Stimulated activated naive CD8-positive, alpha-beta T cell treated with anti-CD3 and anti-CD28 coated beads, Interleukin-15, amount 100 ng/mL, for 72 hours (primary cell): ENCODE measurements around the gene NT5C1A.

Experiments used
- ATAC-seq: fragments of 150-1000 bp; cut with Tn5 transposase; 2 replicates; pipeline ENCODE4 v1.10.0; 2021; ENCODE audit warnings: mild to moderate bottlenecking, moderate library complexity
- DNase-seq, 2 donors: peaks; one replicate each; pipeline ENCODE4 v3.0.0; 2021 to 2022
- H3K27ac Mint-ChIP-seq, 2 donors: one replicate each; pipeline ENCODE4 v1.8.0; 2022; ENCODE audit warnings: mild to moderate bottlenecking in 2 of 2, mixed read lengths in 2 of 2, moderate library complexity in 2 of 2
- H3K27me3 Mint-ChIP-seq: one replicate; pipeline ENCODE4 v1.8.0; 2022; ENCODE audit warnings: mixed read lengths
- H3K4me1 Mint-ChIP-seq: one replicate; pipeline ENCODE4 v1.8.0; 2022; ENCODE audit warnings: mild to moderate bottlenecking, mixed read lengths
- H3K4me3 Mint-ChIP-seq, 2 donors: one replicate each; pipeline ENCODE4 v1.8.0; 2022; ENCODE audit warnings: mild to moderate bottlenecking in 2 of 2, mixed read lengths in 2 of 2, moderate library complexity in 1 of 2
- H3K9me3 Mint-ChIP-seq, 2 donors: one replicate each; pipeline ENCODE4 v1.8.0; 2022; ENCODE audit warnings: mixed read lengths in 2 of 2

NT5C1A gene

GRCh38 chr1:39679821-39680220 is 7.9 kb upstream of the NT5C1A start:
- no peak for ATAC-seq

DNA sequence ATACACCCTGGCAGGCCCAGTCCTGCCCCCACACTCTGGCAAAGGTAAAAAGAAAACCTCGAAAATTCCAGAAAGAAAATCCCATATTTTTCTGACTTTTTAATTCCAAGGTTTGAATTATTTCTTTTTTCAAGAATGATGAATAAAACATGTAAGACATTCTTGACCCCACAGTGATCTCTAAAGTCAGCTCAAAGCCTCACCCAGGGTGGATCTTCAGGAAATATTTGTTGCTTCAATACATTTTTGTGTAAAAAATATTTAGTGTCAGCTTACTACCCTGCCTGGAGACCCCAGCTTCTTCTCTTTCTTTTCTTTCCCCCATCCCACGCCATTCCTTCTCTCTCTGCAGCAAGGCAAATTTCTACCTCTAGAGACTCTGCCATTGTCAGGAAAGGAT is 7.0 kb upstream of the NT5C1A start:
- ATAC-seq (no peak), DNase-seq (no peak)
- H3K4me3 Mint-ChIP-seq, result no peak overlapping the region
- peaks cover 12% of the 10 kb centered on the region for H3K4me1 Mint-ChIP-seq
- H3K27me3 Mint-ChIP-seq, result peaks cover 14% of the 10 kb centered on the region
- H3K27ac Mint-ChIP-seq, result no peak overlapping the region
- H3K9me3 Mint-ChIP-seq, result no peaks in the 10 kb centered on the region

More at GRCh38 chr1:39679821-39680220, 7.9 kb upstream of the NT5C1A start:
- Mint-ChIP-seq H3K27ac (no peak overlapping the region), H3K4me3 (no peak overlapping the region), H3K4me1 (peaks cover 19% of the 10 kb centered on the region), H3K27me3 (peaks cover 14% of the 10 kb centered on the region), H3K9me3 (no peaks in the 10 kb centered on the region)
- no peak for DNase-seq

DNA sequence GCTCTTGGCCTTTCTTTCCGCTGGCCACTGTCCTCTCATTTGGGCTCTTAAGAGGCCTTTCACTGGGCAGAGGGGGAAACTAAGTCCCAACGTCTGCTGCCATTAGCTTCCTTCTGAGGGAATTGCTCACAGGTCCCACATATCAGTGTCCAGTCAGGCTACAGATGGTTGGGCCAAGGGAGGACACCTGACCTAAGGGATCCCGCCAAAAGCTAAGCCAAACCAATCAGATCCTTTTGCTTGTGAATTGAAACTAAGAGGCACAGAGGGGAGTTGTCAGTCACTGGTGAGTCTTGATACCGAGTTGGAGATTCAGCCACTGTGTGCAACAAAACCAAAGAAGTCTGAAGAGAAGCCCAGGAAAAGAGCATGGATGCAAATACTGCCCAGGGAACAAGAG is 5.7 kb upstream of the NT5C1A start:
- H3K27ac Mint-ChIP-seq, result no peak overlapping the region
- H3K4me1 Mint-ChIP-seq, result peaks cover 14% of the 10 kb centered on the region

GRCh38 chr1:39676948-39677548 is 5.1 kb upstream of the NT5C1A start:
- ATAC-seq, result no peak
- H3K4me3 Mint-ChIP-seq, result no peak overlapping the region
- H3K27ac Mint-ChIP-seq, result no peak overlapping the region
- H3K9me3 Mint-ChIP-seq, result no peaks in the 10 kb centered on the region
- H3K4me1 Mint-ChIP-seq, result peaks cover 14% of the 10 kb centered on the region
- H3K27me3 Mint-ChIP-seq, result peaks cover 22% of the 10 kb centered on the region
- DNase-seq, result no peak

More for the DNA sequence above, 5.7 kb upstream of the NT5C1A start:
- Mint-ChIP-seq H3K9me3 (no peaks in the 10 kb centered on the region), H3K27me3 (peaks cover 17% of the 10 kb centered on the region), H3K4me3 (no peak overlapping the region)
- ATAC-seq, result no peak
- no peak for DNase-seq

- no peaks in the 10 kb centered on the region for H3K9me3 Mint-ChIP-seq
- H3K27ac Mint-ChIP-seq, result no peak overlapping the region
- peaks cover 34% of the 10 kb centered on the region for H3K27me3 Mint-ChIP-seq
- H3K4me1 Mint-ChIP-seq, result peaks cover 20% of the 10 kb centered on the region
- no peak overlapping the region for H3K4me3 Mint-ChIP-seq
- DNase-seq (no peak), ATAC-seq (no peak)
These were observed 3.3 kb upstream of the NT5C1A start for GRCh38 chr1:39675220-39675619.

DNA sequence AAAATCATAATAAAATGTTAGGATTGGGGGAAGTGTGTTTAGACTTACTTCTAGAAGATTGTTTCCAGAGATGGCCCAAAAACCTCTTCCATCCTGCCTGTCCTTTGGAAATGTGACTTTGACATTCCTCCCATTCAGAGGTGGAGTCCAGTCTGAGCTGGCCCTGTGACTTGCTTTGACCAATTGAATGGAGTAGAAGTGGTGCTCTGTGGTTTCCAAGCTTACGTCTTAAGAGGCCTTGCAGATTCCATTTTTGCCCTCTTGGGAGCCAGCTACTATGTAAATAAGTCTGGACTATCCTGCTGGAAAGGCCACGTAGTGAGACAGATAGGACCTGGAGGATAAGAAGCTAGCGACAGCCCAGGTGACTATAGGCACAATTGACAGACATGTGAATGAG is 1.3 kb upstream of the NT5C1A start:
- H3K9me3 Mint-ChIP-seq, result no peaks in the 10 kb centered on the region
- peaks cover 30% of the 10 kb centered on the region for H3K4me1 Mint-ChIP-seq
- ATAC-seq (no peak), DNase-seq (no peak)
- no peak overlapping the region for H3K4me3 Mint-ChIP-seq
- peaks cover 53% of the 10 kb centered on the region for H3K27me3 Mint-ChIP-seq
- no peak overlapping the region for H3K27ac Mint-ChIP-seq

DNA sequence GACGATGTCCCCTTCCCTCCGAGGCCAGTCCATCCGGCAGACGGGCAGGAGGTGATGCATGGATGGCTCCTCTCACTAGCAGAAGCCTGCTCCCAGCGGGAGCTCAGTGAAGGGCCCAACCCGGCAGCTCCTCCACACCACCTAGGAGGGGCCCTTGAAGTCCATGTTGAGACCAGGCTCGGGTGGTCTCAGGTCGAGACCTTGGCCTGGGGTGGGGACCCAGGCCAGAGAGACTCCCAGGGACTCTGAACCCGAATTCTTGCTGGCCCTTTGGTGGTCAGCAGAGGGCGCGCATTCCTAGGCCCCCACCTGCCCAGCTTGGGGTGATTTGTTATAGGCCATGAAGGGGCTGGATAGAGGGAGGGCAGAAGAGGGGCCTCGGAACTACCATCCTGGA is 642 bp upstream of the NT5C1A start:
- no peak for DNase-seq
- Mint-ChIP-seq H3K27ac (no peak overlapping the region), H3K9me3 (no peaks in the 10 kb centered on the region)

GRCh38 chr1:39671433-39671792 is 494 bp downstream of the NT5C1A start:
- Mint-ChIP-seq H3K4me3 (peak overlapping the region; percentile 59 to 71), H3K27ac (no peak overlapping the region), H3K27me3 (peaks cover 55% of the 10 kb centered on the region), H3K9me3 (no peaks in the 10 kb centered on the region), H3K4me1 (peaks cover 48% of the 10 kb centered on the region)
- DNase-seq (no peak), ATAC-seq (no peak)

More for the DNA sequence above, 642 bp upstream of the NT5C1A start:
- peaks cover 36% of the 10 kb centered on the region for H3K4me1 Mint-ChIP-seq
- peaks cover 55% of the 10 kb centered on the region for H3K27me3 Mint-ChIP-seq
- peak; percentile 34 for ATAC-seq
- H3K4me3 Mint-ChIP-seq, result peak overlapping the region; percentile 59 to 71

DNA sequence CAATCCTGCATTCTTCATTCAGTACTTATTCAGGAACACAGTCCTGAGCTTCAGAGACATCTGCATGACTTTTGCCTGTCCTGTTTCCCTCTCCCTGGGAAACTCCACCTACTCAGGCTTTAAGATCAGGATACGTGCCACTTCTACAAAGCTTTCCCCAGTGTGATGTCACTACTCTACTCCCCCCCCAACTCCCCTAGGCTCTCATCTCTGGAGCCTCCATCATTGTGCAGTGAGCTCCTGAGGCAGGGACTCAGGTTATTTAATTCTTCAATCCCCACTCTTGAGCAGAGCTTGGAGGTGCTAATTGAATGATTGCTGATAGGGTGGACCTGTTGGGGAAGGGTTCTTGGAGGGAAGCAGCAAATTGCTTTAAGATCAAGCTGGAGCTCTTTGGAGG is 1.2 kb downstream of the NT5C1A start:
- H3K27me3 Mint-ChIP-seq, result peaks cover 55% of the 10 kb centered on the region
- peaks cover 55% of the 10 kb centered on the region for H3K4me1 Mint-ChIP-seq
- no peaks in the 10 kb centered on the region for H3K9me3 Mint-ChIP-seq
- peak overlapping the region; percentile 59 to 71 for H3K4me3 Mint-ChIP-seq
- DNase-seq (no peak), ATAC-seq (no peak)
- H3K27ac Mint-ChIP-seq, result peak overlapping the region in 1 of 2 donors; percentile 34

DNA sequence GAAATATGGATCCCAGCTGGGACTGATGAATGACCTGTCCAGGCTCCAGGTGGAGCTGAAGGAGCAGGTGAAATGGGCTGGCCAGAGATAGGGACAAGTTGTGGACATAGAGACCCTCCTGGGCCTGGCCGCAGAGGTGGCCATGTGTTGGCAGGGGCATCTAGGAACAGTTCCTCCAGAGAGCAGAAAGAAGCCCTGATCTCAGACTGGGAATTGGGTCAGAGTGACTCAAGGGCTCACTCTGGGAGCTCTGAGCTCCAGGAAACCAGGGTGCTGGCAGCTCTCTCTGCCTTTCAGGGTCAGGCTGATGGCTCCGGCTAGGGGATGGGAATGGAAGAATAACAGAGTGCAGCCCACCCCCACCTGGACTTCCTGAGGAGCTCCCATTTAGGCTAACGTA is 3.0 kb downstream of the NT5C1A start:
- Mint-ChIP-seq H3K4me3 (no peak overlapping the region), H3K9me3 (no peaks in the 10 kb centered on the region), H3K27me3 (peaks cover 50% of the 10 kb centered on the region), H3K27ac (no peak overlapping the region), H3K4me1 (peaks cover 68% of the 10 kb centered on the region)
- no peak for ATAC-seq
- no peak for DNase-seq

DNA sequence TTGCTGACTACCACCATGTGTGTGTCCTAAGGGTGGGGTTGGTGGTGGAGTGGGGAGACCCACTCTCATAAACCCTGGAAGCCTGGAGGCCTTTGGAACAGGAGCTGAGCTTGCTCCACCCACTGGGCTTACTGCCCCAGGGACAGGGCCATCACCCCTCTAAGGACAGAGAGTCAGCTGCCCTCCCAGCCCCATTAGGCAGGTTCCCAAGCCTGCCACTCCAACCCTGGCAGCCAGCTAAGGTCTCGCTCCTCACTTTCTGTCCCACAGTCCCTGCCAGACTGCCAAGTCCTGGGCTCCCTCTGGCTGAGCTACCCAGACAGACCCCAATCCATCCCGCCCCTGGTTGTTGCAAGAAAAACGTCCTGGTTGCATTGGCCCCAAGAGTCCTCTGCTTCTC is 3.8 kb downstream of the NT5C1A start:
- ATAC-seq, result no peak
- Mint-ChIP-seq H3K9me3 (no peaks in the 10 kb centered on the region), H3K4me1 (peaks cover 71% of the 10 kb centered on the region), H3K27me3 (peaks cover 43% of the 10 kb centered on the region), H3K27ac (peak overlapping the region in 1 of 2 donors; percentile 79), H3K4me3 (peak overlapping the region in 1 of 2 donors; percentile 27)
- no peak for DNase-seq

DNA sequence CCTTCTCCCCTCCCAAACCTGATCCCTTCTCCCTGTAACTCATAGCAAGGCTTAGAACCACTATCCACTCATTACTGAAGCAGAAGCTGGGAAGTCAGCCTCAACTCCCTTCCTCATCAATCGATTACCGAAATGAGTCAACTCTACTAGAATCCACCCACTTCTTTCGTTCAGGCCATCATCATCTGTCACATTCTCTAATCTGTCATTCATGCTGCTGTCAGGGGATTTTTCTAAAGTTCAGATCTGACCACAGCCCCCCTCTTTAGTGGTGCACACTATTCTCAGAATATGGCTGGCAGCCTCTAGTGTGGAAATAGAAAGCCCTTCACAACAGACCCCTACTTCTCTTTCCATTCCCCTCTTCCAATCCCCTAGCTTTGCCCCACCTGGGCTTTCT is 5.1 kb downstream of the NT5C1A start:
- peak overlapping the region; percentile 70 to 79 for H3K27ac Mint-ChIP-seq
- peaks cover 75% of the 10 kb centered on the region for H3K4me1 Mint-ChIP-seq
- peak overlapping the region; percentile 34 to 62 for H3K4me3 Mint-ChIP-seq
- ATAC-seq (peak; percentile 95), DNase-seq (peak; percentile 76 to 87)
- H3K9me3 Mint-ChIP-seq, result no peaks in the 10 kb centered on the region
- peaks cover 34% of the 10 kb centered on the region for H3K27me3 Mint-ChIP-seq

DNA sequence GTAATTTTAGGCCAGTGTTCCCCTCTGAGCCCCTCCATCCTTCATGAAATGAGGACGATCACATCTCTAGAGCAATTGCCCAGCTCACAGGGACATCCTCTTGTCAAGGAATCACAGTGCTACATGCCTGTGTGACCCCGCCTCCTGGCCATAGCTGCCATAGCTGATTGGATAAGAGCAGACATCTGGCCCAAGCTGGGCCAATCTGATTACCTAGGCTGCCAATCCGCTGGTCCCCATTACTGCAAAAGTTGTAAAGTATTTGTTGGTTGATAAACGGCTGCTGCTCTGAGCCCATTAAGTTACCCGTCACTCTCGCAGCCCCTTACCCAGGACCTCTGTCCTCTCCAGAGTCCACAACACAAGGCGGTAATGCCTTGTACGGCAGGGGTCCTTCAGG is 8.3 kb downstream of the NT5C1A start:
- H3K4me3 Mint-ChIP-seq, result no peak overlapping the region
- H3K9me3 Mint-ChIP-seq, result no peaks in the 10 kb centered on the region
- peaks cover 56% of the 10 kb centered on the region for H3K4me1 Mint-ChIP-seq
- H3K27ac Mint-ChIP-seq, result no peak overlapping the region
- peaks cover 6% of the 10 kb centered on the region for H3K27me3 Mint-ChIP-seq
- DNase-seq, result no peak
- ATAC-seq, result no peak

DNA sequence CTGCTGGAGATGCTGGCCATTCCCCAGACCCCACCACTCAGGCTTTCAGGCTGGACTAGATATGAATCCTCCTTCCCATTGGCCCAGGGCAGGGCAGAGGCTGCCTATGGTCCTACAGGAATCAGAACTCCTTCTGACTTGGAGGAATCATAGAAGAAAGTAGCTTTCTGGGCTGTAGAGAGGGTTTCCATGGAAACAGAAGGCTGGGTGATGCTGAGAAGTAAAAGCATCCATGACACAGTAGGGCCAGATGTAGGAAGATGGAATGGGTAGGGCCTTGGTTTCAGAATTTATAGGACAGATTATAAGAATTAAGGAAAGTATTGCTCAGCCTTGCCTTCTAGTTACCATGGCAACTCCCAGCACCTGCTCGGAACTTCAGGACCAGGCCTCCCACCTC is 9.0 kb downstream of the NT5C1A start:
- Mint-ChIP-seq H3K9me3 (no peaks in the 10 kb centered on the region), H3K4me3 (no peak overlapping the region), H3K27ac (no peak overlapping the region), H3K27me3 (peaks cover 3% of the 10 kb centered on the region), H3K4me1 (peaks cover 54% of the 10 kb centered on the region)
- no peak for DNase-seq
- ATAC-seq, result no peak

DNA sequence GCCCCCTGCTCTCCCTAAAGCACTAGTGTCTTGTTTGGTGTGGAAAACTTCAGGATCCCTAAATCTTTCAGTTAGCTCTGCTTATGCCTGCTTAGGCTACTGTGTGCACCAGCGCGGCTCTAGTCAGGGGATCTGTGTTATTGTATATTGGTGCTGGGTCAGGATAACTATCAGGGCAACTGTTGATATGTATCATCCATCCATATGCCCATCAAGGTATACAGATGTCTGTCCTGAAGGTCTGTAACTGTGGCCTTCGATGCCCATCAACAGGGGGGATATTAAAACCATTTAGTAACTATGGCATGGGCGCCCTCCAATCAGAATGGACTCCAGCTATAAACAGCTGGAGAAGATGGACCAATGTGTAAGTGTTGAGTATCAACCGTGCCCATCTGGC is 12.4 kb downstream of the NT5C1A start:
- ATAC-seq, result no peak
- Mint-ChIP-seq H3K27ac (no peak overlapping the region), H3K4me1 (peaks cover 31% of the 10 kb centered on the region), H3K27me3 (peaks cover 16% of the 10 kb centered on the region), H3K4me3 (no peak overlapping the region), H3K9me3 (no peaks in the 10 kb centered on the region)
- DNase-seq, result no peak

DNA sequence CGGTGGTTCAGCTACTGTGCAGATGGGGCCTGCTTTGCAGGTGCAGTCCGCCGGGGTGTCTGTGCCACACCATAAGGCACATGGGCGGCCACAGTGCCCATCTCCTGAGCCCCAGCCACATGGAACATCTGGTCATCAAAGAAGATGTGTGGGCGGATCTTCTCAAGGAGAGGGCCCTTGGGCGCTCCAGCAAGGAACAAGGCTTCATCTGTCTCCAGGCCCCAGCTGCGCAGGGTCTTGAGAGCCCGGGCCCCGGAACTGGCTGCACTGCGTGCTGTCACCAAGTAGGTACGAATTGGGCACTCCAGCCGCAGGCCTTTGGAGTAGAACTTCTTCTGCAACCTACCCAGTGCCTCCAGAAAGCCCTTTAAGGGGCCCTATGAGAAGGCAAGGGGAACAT is 12.8 kb downstream of the NT5C1A start:
- H3K27ac Mint-ChIP-seq, result no peak overlapping the region
- no peak for ATAC-seq
- H3K27me3 Mint-ChIP-seq, result peaks cover 21% of the 10 kb centered on the region
- H3K9me3 Mint-ChIP-seq, result no peaks in the 10 kb centered on the region
- H3K4me3 Mint-ChIP-seq, result no peak overlapping the region
- H3K4me1 Mint-ChIP-seq, result peaks cover 29% of the 10 kb centered on the region
- DNase-seq, result no peak

DNA sequence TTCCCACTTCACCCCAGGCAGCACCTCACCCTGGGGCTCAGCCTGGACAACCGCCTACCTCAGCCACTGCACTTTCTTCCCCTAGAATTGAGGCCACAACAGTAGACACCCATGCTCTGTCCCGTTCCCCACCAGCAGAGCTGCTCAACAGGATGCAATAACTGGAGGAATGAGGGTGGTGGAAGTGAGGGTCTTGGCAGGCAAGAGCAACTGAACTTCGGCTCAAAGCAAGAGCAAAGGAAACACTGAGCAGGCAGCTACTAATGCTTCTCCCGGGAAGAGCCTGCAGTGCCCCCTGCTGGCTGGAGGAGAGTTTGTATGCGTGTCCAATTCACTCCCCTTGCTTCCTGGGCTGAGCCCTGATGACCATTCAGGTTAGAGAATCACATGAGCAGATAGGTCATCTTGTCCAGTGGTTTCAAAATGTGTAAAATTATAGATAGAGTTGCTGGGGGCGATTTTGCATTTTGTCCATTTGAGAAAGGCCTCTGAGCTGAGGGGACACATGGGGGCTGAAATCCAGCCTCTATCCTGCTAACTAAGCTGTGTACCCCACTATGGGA is 13.9 kb downstream of the NT5C1A start:
- DNase-seq, result peak; percentile 68 to 71
- H3K4me3 Mint-ChIP-seq, result peak overlapping the region; percentile 65 to 70
- H3K9me3 Mint-ChIP-seq, result no peaks in the 10 kb centered on the region
- peaks cover 27% of the 10 kb centered on the region for H3K27me3 Mint-ChIP-seq
- H3K27ac Mint-ChIP-seq, result peak overlapping the region in 1 of 2 donors; percentile 60
- peak; percentile 75 for ATAC-seq
- H3K4me1 Mint-ChIP-seq, result peaks cover 35% of the 10 kb centered on the region
